SK-N-SH (cell line): ENCODE results near the gene LOX.

Experiments used
- TAF1 ChIP-seq: IDR thresholded peaks from 2 replicates; pipeline ENCODE4 v1.6.1; 2012; ENCODE audit warnings: low read depth, mild to moderate bottlenecking, low read length, moderate library complexity, borderline replicate concordance
- YY1 ChIP-seq: IDR thresholded peaks from 2 replicates; pipeline ENCODE4 v1.4.0; 2012; ENCODE audit warnings: low read depth, mild to moderate bottlenecking
- TF ChIP-seq, protein P1 (sequence below): fragments of 200-600 bp; sonication (generic); IDR thresholded peaks from 2 replicates; pipeline ENCODE4 v1.6.1; 2017; ENCODE audit warnings: antibody characterized with exemption, mild to moderate bottlenecking, moderate library complexity
- TF ChIP-seq, protein P2 (sequence below): IDR thresholded peaks from 2 replicates; pipeline ENCODE4 v1.6.1; 2012; ENCODE audit warnings: mild to moderate bottlenecking, low read depth, low read length, moderate library complexity
- TF ChIP-seq, protein P3 (sequence below): IDR thresholded peaks from 2 replicates; pipeline ENCODE4; 2012

DNA sequence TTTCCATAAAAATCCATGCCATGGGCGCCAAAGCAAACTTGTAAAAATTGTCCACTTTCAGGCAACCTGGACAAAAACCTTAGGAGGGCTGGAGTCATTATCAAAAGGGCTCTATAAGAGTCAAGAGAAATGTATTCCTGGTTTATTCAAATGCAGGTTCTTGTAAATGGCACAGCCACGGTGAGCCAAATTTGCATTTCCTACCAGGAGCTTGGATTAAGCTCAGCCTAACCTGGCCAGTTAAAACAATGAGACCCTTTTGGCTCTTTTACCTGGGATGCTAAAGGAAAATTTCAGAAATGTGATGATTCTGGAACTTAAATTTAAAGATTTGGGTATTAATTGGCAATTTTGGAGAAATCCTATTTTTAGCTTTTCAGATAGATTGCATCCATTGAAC is 42.4 kb upstream of the LOX start:
- TF ChIP-seq, protein P1, sequence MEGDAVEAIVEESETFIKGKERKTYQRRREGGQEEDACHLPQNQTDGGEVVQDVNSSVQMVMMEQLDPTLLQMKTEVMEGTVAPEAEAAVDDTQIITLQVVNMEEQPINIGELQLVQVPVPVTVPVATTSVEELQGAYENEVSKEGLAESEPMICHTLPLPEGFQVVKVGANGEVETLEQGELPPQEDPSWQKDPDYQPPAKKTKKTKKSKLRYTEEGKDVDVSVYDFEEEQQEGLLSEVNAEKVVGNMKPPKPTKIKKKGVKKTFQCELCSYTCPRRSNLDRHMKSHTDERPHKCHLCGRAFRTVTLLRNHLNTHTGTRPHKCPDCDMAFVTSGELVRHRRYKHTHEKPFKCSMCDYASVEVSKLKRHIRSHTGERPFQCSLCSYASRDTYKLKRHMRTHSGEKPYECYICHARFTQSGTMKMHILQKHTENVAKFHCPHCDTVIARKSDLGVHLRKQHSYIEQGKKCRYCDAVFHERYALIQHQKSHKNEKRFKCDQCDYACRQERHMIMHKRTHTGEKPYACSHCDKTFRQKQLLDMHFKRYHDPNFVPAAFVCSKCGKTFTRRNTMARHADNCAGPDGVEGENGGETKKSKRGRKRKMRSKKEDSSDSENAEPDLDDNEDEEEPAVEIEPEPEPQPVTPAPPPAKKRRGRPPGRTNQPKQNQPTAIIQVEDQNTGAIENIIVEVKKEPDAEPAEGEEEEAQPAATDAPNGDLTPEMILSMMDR: no peak
- TF ChIP-seq, protein P2, sequence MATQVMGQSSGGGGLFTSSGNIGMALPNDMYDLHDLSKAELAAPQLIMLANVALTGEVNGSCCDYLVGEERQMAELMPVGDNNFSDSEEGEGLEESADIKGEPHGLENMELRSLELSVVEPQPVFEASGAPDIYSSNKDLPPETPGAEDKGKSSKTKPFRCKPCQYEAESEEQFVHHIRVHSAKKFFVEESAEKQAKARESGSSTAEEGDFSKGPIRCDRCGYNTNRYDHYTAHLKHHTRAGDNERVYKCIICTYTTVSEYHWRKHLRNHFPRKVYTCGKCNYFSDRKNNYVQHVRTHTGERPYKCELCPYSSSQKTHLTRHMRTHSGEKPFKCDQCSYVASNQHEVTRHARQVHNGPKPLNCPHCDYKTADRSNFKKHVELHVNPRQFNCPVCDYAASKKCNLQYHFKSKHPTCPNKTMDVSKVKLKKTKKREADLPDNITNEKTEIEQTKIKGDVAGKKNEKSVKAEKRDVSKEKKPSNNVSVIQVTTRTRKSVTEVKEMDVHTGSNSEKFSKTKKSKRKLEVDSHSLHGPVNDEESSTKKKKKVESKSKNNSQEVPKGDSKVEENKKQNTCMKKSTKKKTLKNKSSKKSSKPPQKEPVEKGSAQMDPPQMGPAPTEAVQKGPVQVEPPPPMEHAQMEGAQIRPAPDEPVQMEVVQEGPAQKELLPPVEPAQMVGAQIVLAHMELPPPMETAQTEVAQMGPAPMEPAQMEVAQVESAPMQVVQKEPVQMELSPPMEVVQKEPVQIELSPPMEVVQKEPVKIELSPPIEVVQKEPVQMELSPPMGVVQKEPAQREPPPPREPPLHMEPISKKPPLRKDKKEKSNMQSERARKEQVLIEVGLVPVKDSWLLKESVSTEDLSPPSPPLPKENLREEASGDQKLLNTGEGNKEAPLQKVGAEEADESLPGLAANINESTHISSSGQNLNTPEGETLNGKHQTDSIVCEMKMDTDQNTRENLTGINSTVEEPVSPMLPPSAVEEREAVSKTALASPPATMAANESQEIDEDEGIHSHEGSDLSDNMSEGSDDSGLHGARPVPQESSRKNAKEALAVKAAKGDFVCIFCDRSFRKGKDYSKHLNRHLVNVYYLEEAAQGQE: no peak
- TF ChIP-seq TAF1: no peak
- TF ChIP-seq, protein P3, sequence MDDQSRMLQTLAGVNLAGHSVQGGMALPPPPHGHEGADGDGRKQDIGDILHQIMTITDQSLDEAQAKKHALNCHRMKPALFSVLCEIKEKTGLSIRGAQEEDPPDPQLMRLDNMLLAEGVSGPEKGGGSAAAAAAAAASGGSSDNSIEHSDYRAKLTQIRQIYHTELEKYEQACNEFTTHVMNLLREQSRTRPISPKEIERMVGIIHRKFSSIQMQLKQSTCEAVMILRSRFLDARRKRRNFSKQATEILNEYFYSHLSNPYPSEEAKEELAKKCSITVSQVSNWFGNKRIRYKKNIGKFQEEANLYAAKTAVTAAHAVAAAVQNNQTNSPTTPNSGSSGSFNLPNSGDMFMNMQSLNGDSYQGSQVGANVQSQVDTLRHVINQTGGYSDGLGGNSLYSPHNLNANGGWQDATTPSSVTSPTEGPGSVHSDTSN: no peak
- TF ChIP-seq YY1: no peak
